CD4-positive, alpha-beta T cell treated with Interleukin-12 subunit alpha and Interleukin-12 subunit beta, for 1 hour (primary cell): ENCODE results near the gene SNTB2.
A peak's percentile ranks its signal among the peaks of the same experiment; 100 is the strongest.
"Not testable (repeated sequence)": the region's sequence is repeated elsewhere in the genome, so short reads cannot be mapped to it uniquely, and the experiment has no call there.

Source experiments
- DNase-seq: peaks from one replicate; pipeline ENCODE4 v3.0.0-alpha.2; 2020

The SNTB2 gene

GRCh38 chr16:69186642-69187445 is at the start of gene SNTB2:
SNTB2 (plus strand) TSS chr16:69187164; CDS start chr16:69187167, 3 bp downstream.
- peak; percentile 78 for DNase-seq

- DNase-seq: no peak
Observed at GRCh38 chr16:69138608-69139007, 48.4 kb upstream of the SNTB2 start.

DNA sequence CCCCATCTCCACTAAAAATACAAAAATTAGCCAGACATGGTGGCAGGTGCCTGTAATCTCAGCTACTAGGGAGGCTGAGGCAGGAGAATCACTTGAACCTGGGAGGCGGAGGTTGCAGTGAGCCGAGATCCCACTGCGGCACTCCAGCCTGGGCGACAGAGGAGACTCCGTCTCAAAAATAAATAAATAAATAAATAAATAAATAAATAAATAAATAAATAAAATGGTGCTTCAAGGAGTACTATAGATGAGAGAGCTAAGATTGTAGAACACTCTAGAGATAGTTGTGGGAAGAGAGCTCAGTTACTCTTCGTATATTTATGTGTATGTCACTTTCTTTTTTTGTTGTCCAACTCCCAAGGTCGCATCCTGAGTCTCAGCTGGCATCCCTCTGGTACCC is 47.5 kb upstream of the SNTB2 start:
- not testable (repeated sequence) for DNase-seq

DNA sequence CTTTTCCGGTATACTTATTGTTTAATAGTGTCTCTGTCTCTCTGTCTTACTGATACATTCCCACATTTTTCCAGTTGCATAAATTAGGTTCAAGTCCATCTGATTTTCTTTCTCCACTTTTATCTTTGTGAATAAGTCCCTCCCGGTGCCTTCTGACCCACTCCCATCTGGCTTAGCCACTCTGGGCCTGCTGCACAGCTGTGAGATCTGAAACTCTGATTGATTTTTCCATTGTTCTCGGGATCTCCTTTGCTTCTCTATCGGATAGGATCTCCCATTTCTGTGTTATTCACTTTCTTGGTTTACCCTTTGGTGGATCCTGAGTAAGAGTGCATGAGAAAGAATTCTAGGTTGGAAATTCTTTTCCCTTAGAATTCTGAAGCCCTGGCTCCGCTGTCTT is 46.0 kb upstream of the SNTB2 start:
- DNase-seq: no peak

GRCh38 chr16:69141936-69142335 is 45.0 kb upstream of the SNTB2 start:
- DNase-seq: no peak

DNA sequence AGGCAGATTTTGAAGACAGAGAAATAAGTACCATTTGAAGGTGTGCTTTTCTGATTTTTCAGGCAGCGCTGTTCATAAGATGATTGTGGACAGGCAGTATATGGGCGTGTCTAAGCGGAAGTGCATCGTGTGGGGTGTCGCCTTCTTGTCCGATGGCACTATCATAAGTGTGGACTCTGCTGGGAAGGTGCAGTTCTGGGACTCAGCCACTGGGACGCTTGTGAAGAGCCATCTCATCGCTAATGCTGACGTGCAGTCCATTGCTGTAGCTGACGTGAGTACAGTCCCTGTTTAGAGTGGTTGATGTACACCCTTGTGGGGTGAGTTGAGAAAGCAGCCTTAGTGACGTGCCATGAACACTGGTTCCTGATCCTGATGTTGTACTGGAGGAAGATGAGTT is 43.8 kb upstream of the SNTB2 start:
- DNase-seq: no peak

- no peak for DNase-seq
Observed at GRCh38 chr16:69145658-69146057, 41.3 kb upstream of the SNTB2 start.

DNA sequence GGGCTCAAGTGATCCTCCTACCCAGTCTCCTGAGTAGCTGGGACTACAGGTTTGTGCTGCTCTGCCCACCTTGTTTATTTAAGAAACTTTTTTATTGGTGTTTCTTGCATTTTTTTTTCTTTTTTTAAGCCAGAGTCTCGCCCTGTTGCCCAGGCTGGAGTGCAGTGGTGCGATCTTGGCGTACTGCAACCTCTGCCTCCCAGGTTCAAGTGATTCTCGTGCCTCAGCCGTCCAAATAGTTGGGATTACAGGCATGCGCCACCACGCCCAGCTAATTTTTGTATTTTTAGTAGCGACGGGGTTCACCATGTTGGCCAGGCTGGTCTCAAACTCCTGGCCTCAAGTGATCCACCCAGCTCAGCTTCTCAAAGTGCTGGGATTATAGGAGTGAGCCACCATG is 37.3 kb upstream of the SNTB2 start:
- not testable (repeated sequence) for DNase-seq

DNA sequence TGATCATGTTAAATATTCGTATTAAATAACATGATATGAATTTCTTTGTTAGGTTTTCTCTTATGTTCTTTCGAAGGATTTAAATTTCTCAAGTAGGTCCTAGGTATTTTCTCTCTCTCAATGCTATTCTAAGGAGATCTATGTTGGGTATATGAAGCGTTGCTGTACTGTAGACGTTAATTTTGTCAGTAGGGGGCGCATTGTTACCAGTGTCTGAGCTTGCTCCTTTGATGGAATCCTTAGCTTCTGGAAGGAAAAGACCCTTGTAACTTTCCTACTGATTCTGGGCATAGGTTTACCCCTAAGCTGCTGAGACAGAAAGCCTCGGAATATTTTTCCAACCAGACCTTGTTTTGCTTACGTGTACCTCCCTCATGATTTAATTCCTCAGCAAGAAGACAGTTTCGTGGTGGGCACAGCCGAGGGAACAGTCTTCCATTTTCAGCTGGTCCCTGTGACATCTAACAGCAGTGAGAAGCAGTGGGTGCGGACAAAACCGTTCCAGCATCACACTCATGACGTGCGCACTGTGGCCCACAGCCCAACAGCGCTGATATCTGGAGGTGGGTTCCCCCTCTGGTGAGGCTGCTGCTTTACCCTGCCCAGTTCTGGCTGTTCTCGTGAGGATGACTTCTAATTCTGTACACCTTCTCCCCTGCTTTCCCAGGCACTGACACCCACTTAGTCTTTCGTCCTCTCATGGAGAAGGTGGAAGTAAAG is 36.7 kb upstream of the SNTB2 start:
- DNase-seq: peak; percentile 76

- DNase-seq: no peak
Observed at GRCh38 chr16:69157196-69157595, 29.8 kb upstream of the SNTB2 start.

- no peak for DNase-seq
Observed at GRCh38 chr16:69160192-69160591, 26.8 kb upstream of the SNTB2 start.

GRCh38 chr16:69165584-69165983 is 21.4 kb upstream of the SNTB2 start:
- DNase-seq: no peak

DNA sequence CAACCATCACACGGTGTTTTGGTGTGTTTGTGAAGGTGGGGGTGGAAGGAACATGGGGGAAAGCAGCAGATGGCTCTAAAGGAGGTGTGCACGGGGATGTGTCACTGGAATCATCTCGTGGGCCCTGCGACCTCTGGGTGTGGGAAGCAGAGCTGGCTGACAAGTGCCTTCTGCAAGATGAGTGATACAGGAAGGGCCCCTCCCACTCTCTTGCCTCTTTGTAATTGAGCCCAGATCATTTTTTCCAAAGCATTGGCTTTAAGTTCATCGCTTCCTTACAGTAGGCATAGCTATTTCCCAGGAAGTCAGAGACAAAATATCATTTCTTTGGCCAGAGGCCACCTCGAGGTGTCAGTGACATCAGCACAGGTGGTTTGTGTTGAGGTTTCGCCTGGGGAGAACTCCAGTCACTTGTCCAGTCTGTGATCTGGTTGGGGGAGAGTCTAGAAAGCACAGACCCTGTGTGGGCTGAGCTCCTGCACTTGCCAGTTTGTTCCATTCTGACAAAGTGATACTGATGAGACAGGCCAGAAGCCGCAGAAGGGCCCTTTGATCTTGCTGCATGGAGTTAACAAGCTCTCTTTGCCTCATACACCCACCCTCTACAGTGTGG is 20.6 kb upstream of the SNTB2 start:
- no peak for DNase-seq

DNA sequence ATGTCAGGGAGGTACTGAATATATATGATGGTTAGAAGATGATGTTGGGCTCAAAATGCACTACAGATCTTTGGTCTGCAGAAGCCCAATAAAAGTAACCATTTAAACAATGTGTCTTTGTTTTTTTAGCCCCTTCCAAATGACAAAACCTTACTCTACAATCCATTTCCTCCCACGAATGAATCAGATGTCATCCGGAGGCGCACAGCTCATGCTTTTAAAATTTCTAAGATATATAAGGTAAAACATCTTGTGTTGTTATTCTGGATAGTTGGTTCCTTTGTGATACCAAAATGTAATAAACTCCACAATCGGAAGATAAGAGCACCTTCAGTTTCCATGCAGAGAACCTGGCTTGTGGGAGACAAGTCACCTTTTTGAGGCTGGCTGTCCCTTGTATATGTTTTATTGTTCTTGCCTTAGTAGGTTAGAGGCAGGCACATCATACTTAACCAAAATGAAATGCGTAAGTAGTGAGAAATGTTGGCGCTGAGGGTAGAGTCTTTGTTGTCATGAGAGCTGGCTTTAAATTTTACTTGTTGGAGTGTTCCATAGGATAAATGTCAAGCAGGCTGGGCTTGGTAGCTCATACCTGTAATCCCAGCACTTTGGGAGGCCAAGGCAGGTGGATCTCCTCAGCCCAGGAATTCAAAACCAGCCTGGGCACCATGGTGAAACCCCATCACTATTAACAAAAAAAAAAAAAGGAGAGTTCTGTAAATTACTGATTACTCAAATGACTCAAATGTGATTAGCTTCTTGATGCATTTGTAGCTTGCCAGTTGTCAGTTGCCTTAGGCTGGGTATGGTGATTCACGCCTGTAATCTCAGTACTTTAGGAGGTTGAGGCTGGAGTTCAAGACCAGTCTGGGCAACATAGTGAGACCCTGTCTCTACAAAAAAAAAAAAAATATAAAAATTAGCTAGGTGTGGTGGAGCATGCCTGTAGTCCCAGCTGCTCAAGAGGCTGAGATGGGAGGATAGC is 19.7 kb upstream of the SNTB2 start:
- no peak for DNase-seq

DNA sequence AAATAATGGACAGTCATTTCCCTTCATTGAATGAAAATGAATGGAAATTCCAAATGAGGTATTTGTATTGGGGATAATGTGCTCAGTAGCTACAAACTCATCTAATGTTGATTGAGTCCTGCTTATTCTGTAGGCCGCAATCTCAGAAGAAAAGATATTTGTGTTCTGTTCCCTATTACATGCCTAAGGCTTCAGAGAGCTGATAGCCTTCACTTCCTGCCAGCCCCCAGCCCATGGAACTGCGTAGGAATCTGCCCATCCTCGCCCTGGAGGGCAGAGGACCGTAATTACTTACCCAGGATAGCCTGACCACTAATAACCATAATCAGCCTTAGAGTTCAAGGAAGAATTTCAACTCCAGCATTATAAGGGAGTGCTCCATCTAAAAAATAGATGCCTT is 17.9 kb upstream of the SNTB2 start:
- DNase-seq: no peak

- no peak for DNase-seq
Observed at GRCh38 chr16:69169607-69170352, 17.2 kb upstream of the SNTB2 start.

DNA sequence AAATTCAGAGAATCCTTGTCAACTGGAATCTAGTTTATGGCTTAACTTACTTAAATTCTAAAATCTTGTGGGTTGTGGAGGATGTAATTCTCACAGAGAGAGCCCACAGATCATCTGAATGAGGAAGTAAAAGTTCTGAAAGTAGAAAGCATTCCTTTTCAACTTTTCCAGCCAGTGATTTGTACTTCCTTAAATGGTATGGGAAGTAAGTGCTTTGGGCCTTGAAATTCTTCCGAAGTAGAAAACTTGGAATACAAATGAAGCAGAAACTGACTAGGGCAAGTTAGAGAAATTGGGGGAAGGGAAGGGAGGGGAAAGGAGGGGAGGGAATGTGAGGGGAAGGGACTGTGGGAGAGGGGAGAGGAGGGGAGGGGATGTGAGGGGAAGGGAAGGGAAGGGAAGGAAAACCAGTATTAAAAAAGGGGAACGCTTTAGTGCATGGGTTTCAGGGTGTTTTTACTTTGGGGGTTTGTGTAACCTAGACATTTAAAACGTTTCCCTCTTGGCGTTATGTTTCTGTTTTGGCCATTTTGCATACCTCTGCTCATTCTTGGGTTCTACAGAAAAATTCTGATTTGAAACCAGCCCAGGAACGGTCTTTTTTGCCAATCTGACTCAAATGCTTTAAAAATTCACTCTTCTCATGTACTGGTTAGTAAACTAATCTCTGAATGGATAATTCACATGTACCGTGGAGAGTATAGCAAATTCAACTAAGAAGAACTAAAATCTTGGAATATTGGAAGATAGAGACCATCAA is 15.5 kb upstream of the SNTB2 start:
- DNase-seq: no peak

- no peak for DNase-seq
Observed at GRCh38 chr16:69176033-69176800, 10.7 kb upstream of the SNTB2 start.

- DNase-seq: no peak
Observed at GRCh38 chr16:69179328-69180010, 7.5 kb upstream of the SNTB2 start.

DNA sequence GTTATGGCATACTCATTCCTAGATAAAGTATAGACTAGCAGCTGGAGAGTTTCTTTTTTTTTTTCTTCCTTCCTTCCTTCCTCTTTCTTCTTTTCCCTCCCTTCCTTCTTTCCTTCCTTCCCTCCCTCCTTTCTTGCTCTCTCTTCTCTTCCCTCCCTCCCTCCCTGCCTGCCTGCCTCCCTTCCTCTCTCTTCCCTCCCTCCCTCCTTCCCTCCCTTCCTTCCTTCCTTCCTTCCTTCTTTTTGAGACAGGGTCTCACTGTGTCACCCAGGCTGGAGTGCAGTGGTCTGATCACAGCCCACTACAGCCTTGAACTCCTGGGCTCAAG is 7.0 kb upstream of the SNTB2 start:
- DNase-seq: no peak
